Left ventricle myocardium superior (tissue), 1 donor: Measurements from ENCODE around the gene CROCC2. TPM values are rescaled to one million over a fixed set of nuclear protein-coding genes. Genes with fewer than 3 reads are reported as not detected.

ENCODE experiments used
- ATAC-seq: fragments of 200-7000 bp; cut with Tn5 transposase; one replicate; pipeline ENCODE4 v1.9.1; 2020; ENCODE audit warnings: mild to moderate bottlenecking, moderate library complexity
- DNase-seq: peaks from one replicate; pipeline ENCODE4 v3.0.0-alpha.2; 2020
- intact Hi-C: fragments of 100-400 bp; cut with micrococcal nuclease; formaldehyde crosslinking; loops from one replicate; pipeline ENCODE4 v1.11.0; 2022
- total RNA-seq: library from RNA; stranded (reverse); fragmentation: NEBNext Ultra II Directional; extraction: Animal tissue kit (Norgen Biotek cat#: 25700); gene quantifications from one replicate; pipeline ENCODE4 v1.2.1, GENCODE V29; 2021
- donor health status: DM: no; HTN: yes; CAD: no; lungs with severe emphysema.

The CROCC2 gene
- total RNA-seq, 1 donor from 2014 or later, result not detected

DNA sequence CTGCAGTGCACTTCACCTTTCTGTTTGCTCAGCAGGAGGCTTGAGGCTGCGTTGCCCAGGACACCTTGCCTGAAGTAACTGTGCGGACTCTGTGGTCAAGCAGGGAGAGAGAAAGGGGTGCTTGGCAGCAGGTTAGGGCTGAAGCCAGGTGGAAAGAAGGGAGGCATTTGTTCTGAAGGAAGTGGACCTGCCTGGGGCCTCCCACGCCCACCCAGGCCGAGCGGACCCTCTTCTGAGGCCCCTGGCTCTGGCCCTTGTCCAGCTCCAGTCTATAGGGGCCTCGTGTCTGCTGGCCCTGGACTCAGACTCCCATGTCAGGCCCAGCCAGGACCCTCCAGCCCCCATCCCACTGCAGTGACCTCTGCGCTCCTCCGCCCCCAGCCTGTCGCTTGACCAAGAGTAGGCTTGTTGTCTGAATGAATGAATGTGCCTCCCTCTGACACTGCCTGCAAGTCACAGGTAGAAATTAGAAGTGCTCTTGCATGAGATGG, 94.7 kb downstream of the CROCC2 start:
- DNase-seq (no peak), ATAC-seq (no peak)
- intact Hi-C loops, result no loop called here

DNA sequence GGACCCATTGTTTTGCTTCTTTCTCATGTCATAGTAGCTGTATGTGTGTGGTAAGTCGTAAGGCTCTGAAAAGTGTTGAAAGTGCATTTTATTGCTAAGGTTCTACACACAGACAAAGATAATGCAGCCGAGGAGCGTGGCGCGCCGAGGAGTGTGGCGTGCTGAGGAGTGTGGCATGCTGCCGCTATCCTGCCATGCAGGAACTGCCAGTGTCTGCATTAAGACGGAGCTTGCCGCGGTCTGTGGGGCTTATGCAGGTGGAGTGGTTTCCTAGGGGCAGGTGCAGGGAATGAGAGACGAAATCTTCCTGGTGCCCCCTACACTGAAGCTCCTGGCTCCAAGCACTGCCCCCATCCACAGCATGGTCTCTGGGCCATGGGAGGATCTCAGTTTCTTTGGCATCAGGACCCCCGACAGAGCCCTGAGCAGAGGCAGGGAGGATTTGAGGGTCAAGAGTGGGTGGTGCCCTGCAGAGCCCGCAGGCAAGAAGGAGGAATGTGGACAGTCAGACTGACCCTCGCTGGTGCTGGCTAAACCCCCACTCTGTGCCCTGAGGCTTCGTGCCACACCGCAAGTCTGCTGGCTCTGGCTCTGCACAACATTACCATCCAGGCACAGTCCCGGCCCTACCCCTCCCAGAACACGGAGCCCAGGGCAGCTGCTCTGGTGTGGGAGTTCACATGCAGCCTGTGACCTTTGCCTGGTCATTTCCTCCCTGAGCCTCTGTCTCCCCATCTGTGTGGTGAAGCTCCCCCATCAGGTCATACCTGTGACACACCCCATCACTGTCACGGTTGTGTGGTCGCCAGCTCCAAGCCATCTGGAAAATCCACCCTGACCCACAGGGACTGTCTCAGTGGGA, 95.5 kb downstream of the CROCC2 start:
- ATAC-seq, result no peak
- intact Hi-C loops, result no loop called here

DNA sequence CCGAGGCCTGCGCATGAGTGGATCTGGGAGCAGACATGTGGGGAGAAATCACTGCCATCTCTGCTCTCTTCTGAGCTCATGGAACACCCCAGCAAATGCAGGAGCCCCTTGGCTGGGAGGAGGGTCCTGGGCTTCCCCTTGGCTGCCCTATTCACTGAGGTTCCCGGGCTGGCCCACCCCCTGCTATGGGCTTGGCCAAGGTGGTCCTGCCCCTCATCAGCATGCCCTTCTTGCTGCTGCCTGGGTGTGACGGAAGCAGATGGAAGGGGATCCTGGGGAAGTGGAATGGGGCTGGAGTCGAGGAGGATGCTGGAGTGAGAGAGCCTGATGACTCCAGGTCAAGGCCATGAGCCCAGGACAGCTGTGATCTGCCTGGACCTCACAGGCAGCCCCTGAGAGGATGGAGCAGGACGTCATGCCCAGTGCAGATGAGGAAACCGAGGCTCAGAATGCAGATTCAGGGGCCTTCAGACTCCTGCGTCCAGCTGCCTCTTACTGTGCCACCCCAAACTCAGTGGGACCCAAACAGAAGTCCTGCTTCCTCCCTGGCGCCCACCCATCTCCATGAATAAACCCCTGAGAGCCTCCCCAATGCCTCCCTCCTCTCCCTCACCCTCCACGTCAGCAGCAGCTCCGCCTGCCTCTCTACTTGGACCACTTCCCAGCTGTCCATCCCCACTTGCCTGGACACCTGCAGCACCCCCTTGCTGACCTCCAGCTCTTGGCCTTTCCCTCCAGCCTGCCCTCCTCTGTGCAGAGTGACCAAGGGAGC, 96.3 kb downstream of the CROCC2 start:
- ATAC-seq, result no peak
- intact Hi-C loops, result no loop called here
- no peak for DNase-seq

More for the DNA sequence above, 95.5 kb downstream of the CROCC2 start:
- DNase-seq, result no peak

DNA sequence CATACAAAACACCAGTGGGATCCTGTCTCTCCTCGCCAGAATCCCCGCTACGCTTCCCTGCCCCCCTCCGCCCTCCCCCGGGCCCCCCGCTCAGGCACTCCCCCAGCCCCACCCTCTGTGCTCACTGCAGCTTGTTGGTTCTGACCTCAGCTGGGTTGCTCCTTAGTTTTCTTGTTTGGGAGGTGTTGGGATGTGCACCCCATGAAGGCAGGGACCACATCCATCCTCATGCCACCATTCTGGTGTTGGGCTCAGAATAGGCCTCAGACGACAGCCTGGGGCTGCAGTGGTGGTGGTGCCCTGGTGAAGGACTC, 96.9 kb downstream of the CROCC2 start:
- ATAC-seq (no peak), DNase-seq (no peak)
- intact Hi-C loops, result no loop called here

DNA sequence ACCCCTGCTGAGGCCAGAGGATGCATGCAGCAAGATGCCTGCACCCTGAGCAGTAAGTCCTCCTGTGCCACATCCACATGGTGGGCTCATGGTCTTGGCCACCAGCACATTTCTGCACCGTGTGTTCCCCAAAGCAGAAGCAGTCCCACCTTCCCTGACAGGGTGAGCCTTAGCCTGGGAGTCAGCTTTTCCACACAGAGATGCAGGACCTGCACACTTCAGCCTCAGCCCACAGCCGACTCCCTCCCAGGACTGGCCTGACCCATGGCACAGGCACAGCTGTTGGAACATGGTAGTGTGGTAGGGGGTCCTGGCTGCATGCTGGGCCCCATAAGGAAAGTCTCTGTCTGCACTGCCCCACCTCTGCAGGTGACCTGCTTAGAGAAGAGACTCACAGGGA, 97.2 kb downstream of the CROCC2 start:
- no peak for ATAC-seq
- no peak for DNase-seq
- intact Hi-C loops, result no loop called here

DNA sequence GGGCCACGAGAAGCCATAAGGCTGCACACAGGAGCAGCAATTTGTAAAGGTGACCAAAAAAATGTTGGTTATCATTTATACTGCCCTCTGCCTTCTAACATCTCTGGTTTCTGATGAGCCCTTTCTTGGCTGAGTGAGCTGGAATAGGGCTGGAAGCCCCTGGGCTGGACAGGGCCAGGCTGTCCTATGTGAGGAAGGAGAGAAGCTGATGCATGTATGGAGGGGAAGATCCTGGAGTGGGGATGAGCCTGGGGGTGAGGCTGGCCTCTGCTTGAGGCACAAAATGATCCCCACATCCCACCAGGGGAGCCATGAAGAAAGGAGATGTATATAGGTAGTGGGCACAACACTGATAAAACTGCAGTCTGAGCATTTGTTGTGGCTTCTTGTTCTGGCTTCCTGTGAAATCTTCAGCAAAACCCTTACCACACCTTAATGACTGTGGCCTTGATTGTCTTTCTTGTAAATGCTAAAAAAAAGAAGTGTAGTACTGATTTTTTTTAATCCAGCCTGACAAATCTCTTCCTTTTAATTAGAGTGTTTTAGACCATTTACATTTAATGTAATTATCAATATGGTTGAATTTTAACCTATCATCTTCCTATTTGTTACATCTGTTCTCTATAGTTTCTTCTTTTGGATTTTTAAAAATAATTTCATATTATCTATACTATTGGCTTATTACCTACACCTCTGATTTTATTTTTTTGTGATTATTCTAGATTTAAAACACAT, 97.9 kb downstream of the CROCC2 start:
- intact Hi-C loops, result no loop called here
- no peak for ATAC-seq
- DNase-seq, result no peak

DNA sequence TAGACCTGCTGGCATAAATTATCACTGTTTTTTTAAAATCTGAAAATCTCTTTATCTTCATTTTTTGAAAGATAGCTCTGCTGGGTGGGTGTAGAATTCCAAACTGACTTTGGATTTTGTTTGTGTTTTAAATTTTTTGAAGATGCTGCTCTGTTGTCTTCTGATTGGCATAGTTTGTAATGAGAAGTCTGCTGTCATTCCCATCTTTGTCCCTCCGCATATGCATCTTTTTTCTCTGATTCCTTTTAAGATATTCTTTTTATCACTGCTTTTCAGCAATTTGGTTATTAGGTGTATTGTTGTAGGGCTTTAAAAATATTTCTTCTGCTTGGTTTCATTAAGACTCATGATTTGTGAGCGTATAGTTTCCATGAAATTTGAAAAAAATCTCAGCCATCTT, 99.4 kb downstream of the CROCC2 start:
- DNase-seq, result no peak
- intact Hi-C loops, result no loop called here
- no peak for ATAC-seq

DNA sequence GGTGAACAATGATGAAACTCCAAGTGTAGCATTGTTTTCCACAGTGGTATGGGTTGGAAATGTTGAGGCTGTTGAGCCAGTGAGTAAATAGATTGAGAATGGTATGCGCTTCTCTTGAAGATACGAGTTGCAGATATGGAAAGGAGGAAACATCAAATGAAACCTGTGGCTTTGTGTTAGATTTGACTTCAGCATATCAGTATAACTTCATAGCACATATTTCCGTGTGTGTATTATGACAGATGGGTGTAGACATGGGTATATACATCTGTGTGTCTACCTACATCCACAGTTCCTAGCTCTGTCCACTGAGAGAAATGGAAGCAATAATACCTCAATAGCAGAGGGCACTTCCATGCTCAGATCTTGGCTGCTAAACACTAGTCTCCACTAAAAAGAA, 100.3 kb downstream of the CROCC2 start:
- DNase-seq, result no peak
- intact Hi-C loops, result no loop called here
- no peak for ATAC-seq

DNA sequence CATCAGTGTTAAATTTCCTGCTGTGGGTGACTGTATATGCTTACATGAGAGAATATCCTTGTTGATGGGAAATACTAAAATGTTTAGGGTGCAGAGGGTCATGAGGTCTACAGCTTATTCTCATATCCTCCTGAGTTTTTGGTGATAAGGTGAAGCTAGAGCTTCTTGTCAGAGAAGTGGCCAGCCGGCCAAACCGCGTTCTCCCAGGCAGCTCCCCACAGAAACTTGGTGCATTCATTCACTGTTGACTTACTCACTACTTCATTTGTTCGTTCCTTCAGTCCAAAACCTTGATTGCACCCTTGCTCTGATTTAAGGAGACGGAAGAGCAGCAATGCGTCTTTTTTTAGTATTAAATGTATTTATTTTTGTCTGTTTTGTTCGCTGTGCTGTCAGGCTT, 101.0 kb downstream of the CROCC2 start:
- intact Hi-C loops, result no loop called here
- DNase-seq (peak; percentile 3), ATAC-seq (no peak)

DNA sequence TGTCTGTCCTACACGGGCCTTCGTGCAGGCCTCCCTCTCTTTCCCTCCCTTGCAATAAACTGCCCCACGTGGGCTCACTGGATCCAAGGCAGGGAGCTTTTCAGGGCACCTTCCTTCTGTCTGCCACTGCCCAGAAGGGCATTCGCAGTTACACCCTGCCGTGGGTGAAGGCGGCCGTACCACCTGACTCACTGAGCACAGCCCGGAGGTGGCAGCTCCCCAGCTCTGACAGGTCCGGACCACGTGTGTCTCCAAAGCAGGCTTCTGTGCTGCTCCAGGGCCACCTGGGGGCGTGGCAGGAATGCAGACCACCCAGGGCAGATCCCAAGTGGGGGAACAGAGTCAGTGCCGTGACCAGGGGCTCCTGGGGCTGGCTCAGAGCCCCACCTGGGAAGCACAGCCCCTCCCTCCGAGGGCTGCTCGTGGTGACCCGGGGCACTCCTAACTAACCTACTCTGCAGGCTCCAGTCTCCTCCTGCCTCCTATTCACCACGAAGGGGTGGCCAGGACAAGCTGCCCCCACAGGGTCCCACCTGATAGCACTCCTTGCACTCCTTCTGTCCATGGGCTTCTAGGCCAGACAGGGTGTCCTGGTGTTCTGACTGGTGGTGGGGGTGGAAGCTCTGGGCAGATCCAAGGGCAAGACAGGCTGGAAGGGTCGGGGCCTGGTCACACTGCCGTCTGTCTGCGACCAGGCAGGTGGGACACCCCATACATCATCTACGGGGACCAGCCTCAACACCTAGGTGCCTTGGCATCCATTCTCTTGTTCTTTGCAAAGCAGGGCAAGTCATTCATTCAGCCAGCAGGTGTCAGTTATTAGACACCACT, 102.0 kb downstream of the CROCC2 start:
- DNase-seq, result peak; percentile 66
- ATAC-seq, result peak; percentile 85
- intact Hi-C loops, result no loop called here

DNA sequence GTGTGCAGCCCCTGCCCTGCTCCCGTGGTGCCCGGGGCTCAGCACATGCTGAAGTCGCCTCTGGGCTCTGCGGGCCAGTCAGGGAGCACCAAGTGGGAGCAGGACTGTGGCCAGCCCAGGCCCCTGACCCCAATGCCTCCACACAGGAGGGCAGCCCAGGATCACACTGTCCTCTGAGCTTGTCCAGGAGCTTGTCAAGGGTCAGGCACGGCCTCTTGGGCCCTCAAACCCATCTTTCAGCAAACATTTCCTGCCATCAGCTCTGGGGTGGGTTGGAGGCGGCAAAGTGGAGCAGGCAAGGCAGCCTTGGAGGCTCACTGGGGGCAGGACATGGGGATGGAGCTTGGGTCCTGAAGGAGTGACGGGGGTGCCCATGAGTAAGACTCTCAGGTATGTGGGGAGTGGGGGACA, 102.6 kb downstream of the CROCC2 start:
- intact Hi-C loops, result no loop called here
- DNase-seq (no peak), ATAC-seq (no peak)

DNA sequence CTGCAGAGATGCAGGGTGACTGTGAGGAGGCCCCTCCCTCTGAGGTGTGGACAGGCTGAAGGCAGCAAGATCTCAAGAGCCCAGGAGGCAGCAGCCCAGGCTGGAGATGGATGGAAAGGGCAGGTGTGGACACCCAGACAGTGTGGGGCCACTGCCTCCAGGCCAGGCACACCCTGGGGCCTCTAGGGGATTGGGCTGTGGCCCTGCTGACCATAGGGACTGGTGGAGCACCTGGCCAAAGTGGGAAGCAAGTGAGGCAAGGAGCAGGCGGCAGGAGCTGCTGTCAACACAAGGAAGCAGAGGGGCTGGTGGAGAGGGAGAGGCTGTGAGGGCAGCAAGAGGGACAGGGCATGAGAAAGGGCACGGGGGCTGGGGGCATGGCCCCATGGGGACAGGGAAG, 103.1 kb downstream of the CROCC2 start:
- ATAC-seq (no peak), DNase-seq (no peak)
- intact Hi-C loops, result no loop called here

DNA sequence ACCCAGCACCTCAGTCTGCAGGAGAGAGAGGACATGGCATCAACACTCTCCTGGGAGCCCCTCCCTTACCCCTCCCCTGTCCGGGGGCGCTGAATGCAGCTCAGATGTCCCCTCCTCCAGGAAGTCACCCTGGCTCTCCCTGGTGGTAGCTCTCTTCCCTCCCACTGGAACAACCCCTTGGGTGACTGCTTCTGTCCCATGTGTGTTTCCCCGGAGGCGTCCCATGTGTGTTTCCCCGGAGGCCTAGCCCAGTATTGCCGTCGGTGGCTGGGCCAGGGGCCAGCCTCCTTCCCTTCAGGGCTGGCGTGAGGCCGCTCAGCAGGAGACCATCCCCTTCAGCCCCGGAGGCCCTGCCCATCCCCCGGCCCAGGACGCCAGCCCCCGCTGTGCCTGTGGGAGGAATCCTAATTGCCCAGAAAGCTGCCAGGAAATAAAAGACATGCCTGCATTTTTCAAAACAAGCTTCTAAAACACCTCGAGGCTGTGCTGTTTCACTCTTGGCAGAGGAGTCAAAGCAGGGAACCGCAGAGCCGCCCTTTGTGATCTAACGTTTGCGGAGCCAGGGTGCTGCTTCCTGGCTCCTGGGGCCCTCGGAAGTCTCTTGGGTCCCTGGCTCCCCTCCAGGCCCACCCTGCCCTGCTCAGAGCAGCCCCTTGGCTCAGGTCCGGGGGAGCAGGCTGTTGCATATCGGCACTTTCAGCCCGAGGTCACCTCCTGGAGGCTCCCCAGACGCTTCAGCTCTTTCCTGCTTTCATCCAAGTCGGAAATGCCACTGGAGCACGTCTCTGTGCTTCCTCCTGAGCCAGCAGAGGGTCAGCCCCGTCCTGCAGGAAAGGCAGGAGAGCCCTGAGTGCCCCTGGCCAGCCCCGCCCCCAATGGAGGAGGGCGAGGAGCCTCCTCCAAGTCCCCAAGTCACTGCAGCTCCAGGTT, 103.7 kb downstream of the CROCC2 start:
- intact Hi-C loops, result no loop called here
- DNase-seq (peak; percentile 61), ATAC-seq (peak; percentile 59)

DNA sequence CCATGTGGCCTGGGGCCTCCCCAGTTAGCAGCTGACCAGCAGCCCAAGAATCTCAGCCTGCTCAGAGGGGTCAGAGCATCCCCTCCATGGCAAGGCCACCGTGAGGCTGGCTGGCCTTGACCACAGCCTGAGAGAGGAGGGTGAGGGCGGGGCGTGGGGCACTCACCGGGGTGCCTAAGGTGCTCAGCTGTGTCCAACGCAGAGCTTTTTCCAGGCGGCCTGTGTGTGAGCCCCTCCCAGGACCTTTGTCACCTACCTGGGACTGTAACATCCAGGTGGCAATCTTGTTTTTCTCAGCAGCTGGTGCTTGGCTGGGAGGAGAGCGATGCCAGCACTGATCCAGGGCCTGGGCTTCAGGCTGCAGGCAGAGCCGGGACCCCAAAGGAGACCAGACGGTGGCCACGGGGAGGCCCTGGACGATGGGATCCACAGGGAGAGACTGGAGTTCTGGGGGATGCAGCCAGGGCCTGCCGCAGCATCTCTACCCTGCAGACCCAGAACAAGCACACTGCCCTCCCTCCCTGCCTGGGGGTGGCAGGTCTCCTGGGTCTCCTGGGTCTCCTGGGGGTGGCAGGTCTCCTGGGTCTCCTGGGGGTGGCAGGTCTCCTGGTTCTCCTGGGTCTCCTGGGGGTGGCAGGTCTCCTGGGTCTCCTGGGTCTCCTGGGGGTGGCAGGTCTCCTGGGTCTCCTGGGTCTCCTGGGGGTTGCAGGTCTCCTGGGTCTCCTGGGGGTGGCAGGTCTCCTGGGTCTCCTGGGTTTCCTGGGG, 104.6 kb downstream of the CROCC2 start:
- peak; percentile 16 for DNase-seq
- ATAC-seq, result no peak
- intact Hi-C loops, result no loop called here

DNA sequence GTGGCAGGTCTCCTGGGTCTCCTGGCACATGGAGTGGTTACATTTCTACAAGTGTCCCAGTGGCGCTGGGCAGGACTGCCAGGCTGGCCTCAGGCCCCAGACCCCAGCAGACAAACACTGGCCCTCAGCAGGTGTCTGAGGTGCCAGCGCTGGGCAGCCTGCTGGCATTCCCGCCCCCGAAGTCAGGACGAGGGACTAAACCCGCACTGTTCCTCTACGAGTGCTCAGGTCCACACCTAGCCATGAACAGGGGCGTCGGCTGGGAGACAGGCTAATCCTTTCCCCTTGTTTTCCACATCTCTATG, 105.1 kb downstream of the CROCC2 start:
- DNase-seq (peak; percentile 11), ATAC-seq (no peak)
- intact Hi-C loops, result no loop called here

DNA sequence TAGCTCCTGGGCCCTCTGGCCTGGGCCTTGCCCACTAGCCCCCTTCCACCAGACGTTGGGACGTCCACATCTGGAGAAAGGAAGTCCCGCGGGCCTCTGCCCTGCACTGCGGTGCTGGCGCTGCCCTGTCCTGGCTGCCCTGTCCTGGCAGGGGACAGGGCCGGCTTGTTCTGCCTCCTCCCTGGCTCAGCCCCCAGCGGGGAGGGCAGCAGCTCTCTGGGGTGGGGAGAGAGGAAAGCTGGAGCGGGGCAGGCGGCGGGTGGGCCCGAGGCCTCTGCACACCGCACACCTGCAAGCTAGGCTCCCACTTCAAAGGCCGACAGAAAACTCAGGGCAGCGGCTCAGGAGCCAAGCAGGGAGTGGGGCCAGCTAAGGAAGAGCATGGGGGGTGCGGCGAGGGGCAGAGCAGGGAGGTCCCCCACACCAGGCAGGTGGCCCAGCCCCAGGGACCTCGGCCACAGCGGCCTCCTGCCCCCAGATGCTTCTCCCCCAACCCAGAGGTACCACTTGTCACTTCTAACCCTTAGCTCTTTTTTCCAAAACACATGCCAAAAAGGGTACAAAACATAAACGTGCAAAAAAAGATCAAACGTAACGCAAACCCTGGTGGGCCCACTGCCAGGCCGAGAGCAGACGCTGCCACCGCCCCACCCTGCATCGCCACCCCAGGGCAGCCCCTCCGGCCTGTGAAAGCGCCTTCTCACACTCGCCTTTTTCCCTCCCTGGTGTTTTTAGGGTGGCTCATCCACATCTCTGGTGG, 105.8 kb downstream of the CROCC2 start:
- intact Hi-C loops, result no loop called here
- DNase-seq (peak; percentile 24), ATAC-seq (no peak)

DNA sequence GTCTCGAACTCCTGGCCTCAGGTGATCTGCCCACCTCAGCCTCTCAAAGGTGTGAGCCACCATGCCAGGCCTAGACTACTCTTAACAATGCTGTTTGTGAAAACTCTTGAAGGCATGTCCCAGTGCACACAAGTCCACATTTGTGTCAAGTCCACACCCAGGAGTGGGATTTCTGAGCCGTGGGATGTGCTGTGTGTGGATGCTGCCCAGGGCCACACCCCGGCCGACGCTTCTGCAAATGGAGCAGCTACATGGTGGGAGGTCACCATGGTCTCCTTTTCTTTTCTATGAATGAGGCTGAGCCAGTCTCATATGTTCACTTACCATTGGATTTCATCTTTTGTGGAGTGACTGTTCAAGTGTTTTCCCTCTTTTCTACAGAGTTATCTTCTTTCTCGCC, 108.1 kb downstream of the CROCC2 start:
- no peak for DNase-seq
- intact Hi-C loops, result no loop called here
- no peak for ATAC-seq
